H9 (cell line): ENCODE results near the gene KRT32. TPM values are rescaled to one million over a fixed set of nuclear protein-coding genes. Genes with fewer than 3 reads are reported as not detected.

ENCODE experiments used
- DNase-seq: peaks from one replicate; pipeline ENCODE4 v3.0.0-alpha.2; 2017
- H2AFZ ChIP-seq: one replicate; pipeline ENCODE4 v1.6.1; 2013; ENCODE audit warnings: mild to moderate bottlenecking, low read length, control low read depth, moderate library complexity
- H2AK5ac ChIP-seq: 2 replicates; pipeline ENCODE4 v1.6.1; 2013; ENCODE audit warnings: low read length, control low read depth, mixed read lengths; ENCODE audit not compliant: insufficient read length
- H2BK120ac ChIP-seq: one replicate; pipeline ENCODE4 v1.6.1; 2013; ENCODE audit warnings: low read depth, mild to moderate bottlenecking, low read length, control low read depth, inconsistent platforms; ENCODE audit not compliant: poor library complexity, severe bottlenecking
- H2BK12ac ChIP-seq: 2 replicates; pipeline ENCODE4 v1.6.1; 2013; ENCODE audit warnings: low read length, control low read depth, mixed read lengths, low read depth; ENCODE audit not compliant: insufficient read length
- H2BK15ac ChIP-seq: 2 replicates; pipeline ENCODE4 v1.6.1; 2013; ENCODE audit warnings: low read depth, low read length, control low read depth
- H2BK20ac ChIP-seq: one replicate; pipeline ENCODE4 v1.6.1; 2013; ENCODE audit warnings: low read depth, mild to moderate bottlenecking, low read length, control low read depth, inconsistent platforms; ENCODE audit not compliant: poor library complexity, severe bottlenecking
- H2BK5ac ChIP-seq: 2 replicates; pipeline ENCODE4 v1.6.1; 2013; ENCODE audit warnings: low read length, control low read depth, mixed read lengths; ENCODE audit not compliant: insufficient read length
- H3K14ac ChIP-seq: 2 replicates; pipeline ENCODE4 v1.6.1; 2013; ENCODE audit warnings: low read length, control low read depth; ENCODE audit not compliant: insufficient read depth
- H3K18ac ChIP-seq: 2 replicates; pipeline ENCODE4 v1.6.1; 2013; ENCODE audit warnings: low read depth, mild to moderate bottlenecking, mixed read lengths, low read length, control low read depth; ENCODE audit not compliant: insufficient read length
- H3K23ac ChIP-seq: 2 replicates; pipeline ENCODE4 v1.6.1; 2013; ENCODE audit warnings: low read length, control low read depth, mixed read lengths, low read depth; ENCODE audit not compliant: insufficient read length
- H3K23me2 ChIP-seq: 2 replicates; pipeline ENCODE4 v1.6.1; 2013; ENCODE audit warnings: low read depth, mild to moderate bottlenecking, mixed read lengths, low read length, control low read depth; ENCODE audit not compliant: insufficient read length, poor library complexity, severe bottlenecking
- H3K27ac ChIP-seq: 2 replicates; pipeline ENCODE4 v1.5.1; 2013; ENCODE audit warnings: low read length, control low read depth, mixed read lengths, low read depth; ENCODE audit not compliant: insufficient read length
- H3K27me3 ChIP-seq: 2 replicates; pipeline ENCODE4 v1.6.1; 2013; ENCODE audit warnings: low read length, control low read depth, inconsistent platforms; ENCODE audit not compliant: insufficient read depth
- H3K4ac ChIP-seq: 2 replicates; pipeline ENCODE4 v1.6.1; 2013; ENCODE audit warnings: low read depth, mild to moderate bottlenecking, control low read depth, inconsistent platforms, low read length, moderate library complexity
- H3K4me1 ChIP-seq: 2 replicates; pipeline ENCODE4 v1.6.1; 2013; ENCODE audit warnings: low read length, control low read depth, inconsistent platforms; ENCODE audit not compliant: insufficient read depth
- H3K4me2 ChIP-seq: 2 replicates; pipeline ENCODE4 v1.6.1; 2013; ENCODE audit warnings: low read length, control low read depth, mixed read lengths; ENCODE audit not compliant: insufficient read length, insufficient read depth
- H3K56ac ChIP-seq: 2 replicates; pipeline ENCODE4 v1.6.1; 2013; ENCODE audit warnings: low read depth, mild to moderate bottlenecking, mixed read lengths, low read length, control low read depth; ENCODE audit not compliant: insufficient read length
- H3K79me1 ChIP-seq: 2 replicates; pipeline ENCODE4 v1.6.1; 2013; ENCODE audit warnings: low read depth, mild to moderate bottlenecking, moderate library complexity, low read length, control low read depth, inconsistent platforms; ENCODE audit not compliant: insufficient read depth, poor library complexity, severe bottlenecking
- H3K79me2 ChIP-seq: 2 replicates; pipeline ENCODE4 v1.6.1; 2013; ENCODE audit warnings: low read length, control low read depth, inconsistent platforms; ENCODE audit not compliant: insufficient read depth
- H3K9ac ChIP-seq: 2 replicates; pipeline ENCODE4 v1.6.1; 2013; ENCODE audit warnings: low read length, control low read depth, mixed read lengths; ENCODE audit not compliant: insufficient read length; ENCODE audit errors: extremely low read depth
- H3K9me3 ChIP-seq: one replicate; pipeline ENCODE4 v1.6.1; 2013; ENCODE audit warnings: low read depth, low read length, inconsistent platforms; ENCODE audit not compliant: control insufficient read depth
- H3T11ph ChIP-seq: one replicate; pipeline ENCODE4 v1.6.1; 2013; ENCODE audit warnings: mild to moderate bottlenecking, low read length, control low read depth, inconsistent platforms
- H4K20me1 ChIP-seq: one replicate; pipeline ENCODE4 v1.6.1; 2013; ENCODE audit not compliant: control insufficient read depth, insufficient read length, insufficient read depth
- H4K5ac ChIP-seq: 2 replicates; pipeline ENCODE4 v1.6.1; 2013; ENCODE audit warnings: low read depth, mild to moderate bottlenecking, mixed read lengths, low read length, control low read depth; ENCODE audit not compliant: insufficient read length
- H4K8ac ChIP-seq: replicated peaks from 2 replicates; pipeline ENCODE4 v1.6.1; 2013; ENCODE audit warnings: low read length, control low read depth, mixed read lengths, low read depth; ENCODE audit not compliant: insufficient read length
- H4K91ac ChIP-seq: 2 replicates; pipeline ENCODE4 v1.6.1; 2013; ENCODE audit warnings: low read depth, mild to moderate bottlenecking, moderate library complexity, mixed read lengths, low read length, control low read depth; ENCODE audit not compliant: insufficient read length
- H3K27ac Mint-ChIP-seq, 3 experiments: 2 replicates in 2 of 3; 3 replicates in 1 of 3; pipeline ENCODE4 v1.8.0; 2020 to 2021; ENCODE audit warnings: mixed read lengths in 3 of 3, mild to moderate bottlenecking in 1 of 3, moderate library complexity in 1 of 3
- H3K27me3 Mint-ChIP-seq: 2 replicates; pipeline ENCODE4 v1.8.0; 2021; ENCODE audit warnings: low read depth, mild to moderate bottlenecking, moderate library complexity, mixed read lengths
- H3K36me3 Mint-ChIP-seq, 3 experiments: 2 replicates in 2 of 3; 3 replicates in 1 of 3; pipeline ENCODE4 v1.8.0; 2020 to 2021; ENCODE audit warnings: low read depth in 3 of 3, mixed read lengths in 3 of 3; ENCODE audit not compliant: insufficient read depth in 1 of 3
- H3K4me1 Mint-ChIP-seq, 2 experiments: 2 replicates each; pipeline ENCODE4 v1.8.0; 2020; ENCODE audit warnings: mixed read lengths in 2 of 2
- H3K4me3 Mint-ChIP-seq, 2 experiments: 2 replicates in 1 of 2; 3 replicates in 1 of 2; pipeline ENCODE4 v1.8.0; 2020 to 2021; ENCODE audit warnings: mild to moderate bottlenecking in 2 of 2, mixed read lengths in 2 of 2, moderate library complexity in 1 of 2
- H3K9me3 Mint-ChIP-seq, 2 experiments: 2 replicates in 1 of 2; 3 replicates in 1 of 2; pipeline ENCODE4 v1.8.0; 2020; ENCODE audit warnings: mild to moderate bottlenecking in 2 of 2, mixed read lengths in 2 of 2, moderate library complexity in 1 of 2
- CTCF ChIP-seq: fragments of 200-600 bp; sonication (generic); conservative IDR thresholded peaks from 3 replicates; pipeline ENCODE4 v1.8.0; 2021; ENCODE audit warnings: antibody characterized with exemption, mild to moderate bottlenecking
- WGBS: extraction: QIAGEN DNeasy Blood & Tissue Kit; methylation state at CpG from one replicate; pipeline ENCODE4 v1.1.7; 2013; ENCODE audit warnings: missing lambda C conversion rate, low lambda C conversion rate, mixed read lengths; ENCODE audit not compliant: insufficient read length; ENCODE audit errors: extremely low coverage; 5-methylcytosine and 5-hydroxymethylcytosine counted together
- total RNA-seq: library from RNA; stranded (reverse); gene quantifications from 2 replicates; pipeline ENCODE4 v1.2.1, GENCODE V29; 2021

KRT32 gene
- total RNA-seq, 1 experiment from 2014 or later, result not detected

DNA sequence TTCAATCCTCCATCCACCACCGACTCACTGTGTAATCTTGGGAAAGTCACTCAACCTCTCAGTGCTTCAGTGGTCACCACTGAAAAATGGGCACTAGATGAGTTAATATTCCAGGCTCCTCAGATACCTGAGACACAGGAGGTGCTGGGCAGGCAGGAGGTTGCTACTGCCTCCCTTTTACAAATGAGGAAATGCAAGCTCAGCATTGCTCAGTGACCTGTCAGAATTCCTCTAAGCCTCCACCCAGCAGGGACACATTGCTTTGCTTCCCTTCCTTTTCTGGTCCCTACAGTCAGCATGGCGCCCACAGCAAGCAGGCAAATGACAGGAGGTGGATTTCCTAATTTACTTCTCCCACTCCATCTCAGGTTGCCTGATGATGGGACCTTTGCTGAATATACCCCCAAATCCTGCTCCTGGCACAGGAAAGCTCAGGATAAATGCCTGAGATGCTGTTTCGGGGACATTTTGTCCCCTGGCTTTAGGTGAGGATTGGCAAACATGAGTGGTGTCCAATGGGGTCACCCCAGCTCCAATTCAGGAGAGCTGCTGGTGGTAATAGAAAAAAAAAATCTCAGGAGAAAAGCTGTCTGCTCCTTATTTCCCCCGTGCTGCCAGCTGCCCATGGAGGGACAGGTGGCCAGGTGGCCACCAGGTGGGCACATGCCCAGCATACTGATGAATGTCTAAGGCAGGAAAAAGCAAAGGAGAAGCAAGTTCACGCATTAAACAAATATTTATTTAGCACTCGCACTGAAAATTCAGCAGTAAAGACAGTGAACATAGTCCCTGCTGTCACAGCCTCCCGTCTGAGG lies 43.3 kb upstream of the KRT32 start:
- Histone ChIP-seq H3K4ac (no peak overlapping the region), H3K14ac (no peak overlapping the region), H3T11ph (no peak overlapping the region), H3K56ac (no peak overlapping the region), H2BK5ac (no peak overlapping the region), H2BK15ac (no peak overlapping the region), H2BK20ac (no peak overlapping the region), H4K5ac (no peak overlapping the region), H4K8ac (no peak overlapping the region), H2BK12ac (no peak overlapping the region), H3K27ac (no peak overlapping the region), H3K79me2 (no peaks in the 10 kb centered on the region), H4K20me1 (no peaks in the 10 kb centered on the region), H3K9ac (no peak overlapping the region), H3K27me3 (no peaks in the 10 kb centered on the region), H3K9me3 (no peaks in the 10 kb centered on the region), H3K23ac (no peak overlapping the region), H3K4me1 (0 out of 2 replicates have a peak, but pooled peaks cover 3% of the 10 kb centered on the region), H3K23me2 (no peaks in the 10 kb centered on the region), H2AK5ac (no peak overlapping the region), H2AFZ (no peak overlapping the region), H2BK120ac (no peak overlapping the region), H3K4me2 (no peak overlapping the region), H3K79me1 (no peaks in the 10 kb centered on the region), H3K18ac (no peak overlapping the region), H4K91ac (no peak overlapping the region)
- DNase-seq, result peak; percentile 66
- Mint-ChIP-seq H3K27ac (no peak overlapping the region), H3K9me3 (no peaks in the 10 kb centered on the region; a peak in 1 of 5 replicates), H3K27me3 (no peaks in the 10 kb centered on the region; the same call in 1 of the 2 replicates), H3K4me1 (peaks cover 25% of the 10 kb centered on the region in 2 experiments), H3K36me3 (no peaks in the 10 kb centered on the region), H3K4me3 (no peak overlapping the region)
- WGBS, result no CpG with 5 or more reads among the region's 7 CpGs
- no peak for TF ChIP-seq CTCF
